Measurements from ENCODE around the gene TCF12.
"Not testable (repeated sequence)": the region's sequence is repeated elsewhere in the genome, so short reads cannot be mapped to it uniquely, and the experiment has no call there.

The TCF12 gene

GRCh38 chr15:56980473-56980872, 62.0 kb downstream of the TCF12 start:
- DNase-seq, result no peak

DNA sequence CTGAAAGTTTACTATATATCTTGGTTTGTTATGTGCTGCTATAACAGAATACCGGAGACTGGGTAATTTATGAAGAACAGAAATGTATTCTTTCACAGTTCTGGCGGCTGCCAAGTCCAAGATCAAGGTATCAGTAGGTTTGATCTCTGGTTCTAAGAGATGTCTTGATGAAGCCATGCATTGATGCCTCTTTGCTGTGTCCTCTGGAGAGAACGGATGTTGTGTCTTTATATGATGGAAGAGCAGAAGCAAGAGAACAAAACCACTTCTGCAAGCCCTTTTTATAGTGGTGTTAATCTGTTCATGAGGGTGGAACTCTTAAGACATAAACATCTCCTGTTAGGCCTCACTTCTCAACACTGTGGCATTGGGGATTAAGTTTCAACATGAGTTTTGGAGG, 62.7 kb downstream of the TCF12 start:
- DNase-seq, result no peak

DNA sequence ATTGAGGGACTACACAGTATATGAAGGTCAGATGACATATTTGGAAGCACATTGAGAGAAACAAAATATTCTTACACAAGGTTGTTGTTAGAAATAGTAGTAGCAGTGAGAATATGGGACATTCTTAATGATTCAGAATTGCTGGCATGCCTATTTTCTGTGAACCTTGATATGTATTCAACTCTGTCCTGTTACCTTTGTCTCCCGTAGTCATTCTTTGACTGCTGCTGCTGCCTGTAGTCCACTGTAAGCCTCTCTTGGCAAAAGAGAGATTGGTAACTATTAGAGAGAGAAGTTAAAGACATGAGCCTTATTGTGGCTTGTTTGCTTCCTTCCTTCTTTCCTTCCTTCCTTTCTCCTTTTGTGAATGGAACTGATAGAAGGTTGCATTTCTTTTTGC, 64.5 kb downstream of the TCF12 start:
- DNase-seq, result no peak

DNA sequence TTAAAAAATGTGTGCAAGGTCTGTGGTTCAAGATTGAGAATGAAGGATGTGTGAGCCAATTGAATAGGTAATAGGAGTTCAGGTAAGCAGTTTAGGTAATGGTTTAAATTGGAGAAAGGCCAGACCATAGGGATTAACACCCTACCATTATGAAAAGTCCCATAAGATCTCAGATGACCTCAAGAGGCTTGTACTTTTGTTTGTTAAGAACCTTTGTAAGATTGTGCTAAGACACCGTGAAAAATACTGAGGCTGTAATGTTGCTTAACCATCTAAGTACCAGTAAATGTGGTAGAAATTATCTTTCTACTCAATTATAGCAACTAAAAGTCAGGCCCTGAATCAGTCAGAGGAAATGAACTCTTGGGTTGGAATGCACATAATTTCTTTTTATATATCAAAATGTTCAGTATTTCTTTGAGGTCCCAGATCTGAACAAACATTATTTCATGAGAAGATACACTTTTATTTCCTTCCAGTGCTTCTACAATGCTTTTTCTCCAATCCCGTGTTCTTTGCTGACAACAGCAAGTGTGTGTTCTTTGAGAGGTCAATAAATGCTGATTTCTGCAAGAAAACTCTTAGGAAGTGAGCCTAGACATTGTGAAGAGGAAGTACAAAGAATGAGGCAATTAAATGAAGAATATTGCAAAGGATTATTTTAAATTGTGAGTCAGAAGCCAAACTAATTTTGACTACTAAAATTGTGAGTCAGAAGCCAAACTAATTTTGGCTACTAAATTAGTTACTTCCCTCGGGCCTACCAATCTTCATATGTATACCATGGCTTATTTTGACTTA, 66.4 kb downstream of the TCF12 start:
- peak; percentile 69 to 94 for DNase-seq

DNA sequence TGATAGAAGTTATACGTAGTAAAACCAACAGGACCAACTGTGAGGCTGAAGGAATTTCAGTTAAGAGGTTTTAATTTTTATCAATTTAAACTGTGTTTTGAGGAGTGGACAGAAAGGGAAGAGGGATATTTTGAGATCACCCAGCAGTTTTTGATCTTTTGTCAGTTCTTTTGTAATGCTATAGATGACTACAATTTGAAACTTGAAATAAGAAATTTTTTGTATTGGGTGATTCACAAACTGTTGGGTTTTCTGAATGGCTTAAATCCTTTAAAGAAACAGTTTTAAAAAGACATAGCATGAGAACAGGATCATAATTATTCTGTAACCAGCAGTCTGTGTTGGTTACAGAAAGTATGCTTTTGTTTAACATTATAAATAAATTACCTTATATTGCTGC, 67.4 kb downstream of the TCF12 start:
- DNase-seq, result peak; percentile 11 to 38

- DNase-seq, result no peak
Measured at GRCh38 chr15:56987286-56987685, 68.8 kb downstream of the TCF12 start.

- no peak for DNase-seq
Measured at GRCh38 chr15:56988219-56988618, 69.8 kb downstream of the TCF12 start.

GRCh38 chr15:56989411-56989924, 71.0 kb downstream of the TCF12 start:
- DNase-seq, result peak in 1 of 2 donors; percentile 13

DNA sequence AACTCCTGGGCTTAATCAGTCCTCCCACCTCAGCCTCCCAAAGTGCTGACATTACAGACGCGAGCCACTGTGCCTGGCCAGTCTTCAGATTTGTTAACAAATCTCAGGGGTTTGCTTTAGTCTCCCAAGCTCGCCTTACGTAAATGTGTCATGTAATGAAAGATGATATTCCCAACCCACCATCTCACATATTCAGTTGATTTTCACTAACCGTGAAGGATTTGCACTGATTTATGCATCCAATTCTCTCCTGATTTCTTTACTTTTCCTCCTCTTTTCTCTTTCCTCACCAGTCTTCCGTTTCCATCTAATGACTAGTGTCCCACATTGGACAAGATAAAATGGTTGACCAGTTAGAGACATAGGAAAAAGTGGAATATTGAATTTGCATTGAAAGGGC, 72.6 kb downstream of the TCF12 start:
- DNase-seq, result no peak

GRCh38 chr15:56992725-56993124, 74.3 kb downstream of the TCF12 start:
- peak; percentile 34 to 59 for DNase-seq

DNA sequence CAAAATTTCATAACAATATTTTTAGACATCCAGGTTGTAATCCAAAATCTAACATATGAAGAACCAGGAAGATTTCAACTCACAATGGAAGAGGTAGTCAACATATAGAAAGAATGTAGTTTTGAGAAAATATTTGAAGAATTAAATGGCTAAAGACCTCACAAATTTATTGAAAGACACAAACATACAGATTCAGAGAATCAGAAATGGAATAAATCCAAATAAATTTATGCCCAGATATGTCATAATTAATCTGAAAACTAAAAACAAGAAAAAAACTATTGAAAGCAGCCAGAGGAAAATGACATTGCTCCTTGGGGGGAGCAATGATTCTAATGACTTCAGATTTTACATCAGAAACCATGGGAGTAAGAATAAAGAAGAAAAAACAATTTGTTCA, 75.8 kb downstream of the TCF12 start:
- no peak for DNase-seq

- DNase-seq, result no peak
Measured at GRCh38 chr15:56996093-56996492, 77.6 kb downstream of the TCF12 start.

DNA sequence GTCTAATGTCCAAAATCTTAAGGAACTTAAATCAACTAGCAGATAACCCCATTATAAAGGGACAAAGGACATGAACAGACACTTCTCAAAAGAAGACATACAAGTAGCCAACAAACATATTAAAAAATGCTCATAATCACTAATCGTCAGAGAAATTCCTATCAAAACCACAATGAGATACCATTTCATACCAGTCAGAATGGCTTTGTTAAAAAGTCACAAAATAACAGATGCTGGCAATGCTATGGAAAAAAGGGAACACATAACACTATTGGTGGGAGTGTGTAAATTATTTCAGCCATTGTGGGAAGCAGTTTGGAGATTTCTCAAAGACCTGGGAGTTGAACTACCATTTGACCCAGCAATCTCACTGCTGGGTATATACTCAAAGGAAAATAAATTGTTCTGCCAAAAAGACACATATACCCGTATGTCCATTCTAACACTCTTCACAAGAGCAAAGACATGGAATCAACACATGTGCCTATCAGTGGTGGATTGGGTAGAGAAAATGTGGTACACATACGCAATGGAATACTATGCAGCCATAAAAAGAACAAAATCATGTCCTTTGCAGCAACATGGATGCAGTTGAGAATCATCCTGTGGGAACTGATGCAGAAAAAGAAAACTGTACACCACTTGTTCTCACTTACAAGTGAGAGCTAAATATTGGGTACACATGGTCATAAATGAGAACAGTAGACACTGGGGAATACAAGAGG, 78.5 kb downstream of the TCF12 start:
- DNase-seq, result no peak

- no peak for DNase-seq
Measured at GRCh38 chr15:57003418-57003817, 85.0 kb downstream of the TCF12 start.

GRCh38 chr15:57005244-57005643, 86.8 kb downstream of the TCF12 start:
- DNase-seq, result no peak

GRCh38 chr15:57007797-57008196, 89.4 kb downstream of the TCF12 start:
- DNase-seq, result not testable (repeated sequence)

- DNase-seq, result no peak
Measured at GRCh38 chr15:57010724-57011123, 92.3 kb downstream of the TCF12 start.

DNA sequence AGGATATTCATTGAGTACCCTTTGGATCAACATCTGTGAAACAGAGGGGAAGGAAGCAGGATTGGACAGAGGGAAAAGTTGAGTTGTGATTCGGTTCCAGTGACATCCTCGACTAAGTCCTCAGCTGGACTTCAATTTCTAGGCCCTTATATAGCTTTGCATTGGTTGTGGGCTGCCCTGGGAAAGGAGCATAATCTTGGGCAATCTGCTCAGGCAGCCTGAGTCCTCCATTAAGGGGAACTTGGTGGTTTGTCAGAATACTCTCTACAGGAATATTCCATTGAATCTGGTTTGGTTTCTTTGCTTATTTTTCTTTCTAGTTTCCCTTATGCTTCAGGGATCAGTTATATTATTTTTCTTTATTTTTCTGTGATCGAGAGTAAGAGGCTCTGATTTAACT, 94.1 kb downstream of the TCF12 start:
- DNase-seq, result peak; percentile 43 to 49

DNA sequence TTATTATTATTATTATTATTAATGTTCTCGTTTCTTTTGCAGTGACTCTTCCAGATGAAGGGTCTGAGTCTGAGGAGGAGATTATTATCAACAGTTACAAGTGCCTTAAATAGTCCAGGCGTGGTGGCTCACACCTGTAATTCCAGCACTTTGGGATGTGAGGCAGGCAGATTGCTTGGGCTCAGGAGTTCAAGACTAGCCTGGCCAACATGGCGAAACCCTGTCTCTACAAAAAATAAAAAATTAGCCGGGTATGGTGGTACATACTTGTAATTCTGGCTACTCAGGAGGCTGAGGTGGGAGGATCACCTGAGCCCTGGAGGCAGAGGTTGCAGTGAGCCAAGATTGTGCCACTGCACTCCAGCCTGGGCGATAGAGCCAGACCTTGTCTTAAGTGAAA, 96.5 kb downstream of the TCF12 start:
- not testable (repeated sequence) for DNase-seq

DNA sequence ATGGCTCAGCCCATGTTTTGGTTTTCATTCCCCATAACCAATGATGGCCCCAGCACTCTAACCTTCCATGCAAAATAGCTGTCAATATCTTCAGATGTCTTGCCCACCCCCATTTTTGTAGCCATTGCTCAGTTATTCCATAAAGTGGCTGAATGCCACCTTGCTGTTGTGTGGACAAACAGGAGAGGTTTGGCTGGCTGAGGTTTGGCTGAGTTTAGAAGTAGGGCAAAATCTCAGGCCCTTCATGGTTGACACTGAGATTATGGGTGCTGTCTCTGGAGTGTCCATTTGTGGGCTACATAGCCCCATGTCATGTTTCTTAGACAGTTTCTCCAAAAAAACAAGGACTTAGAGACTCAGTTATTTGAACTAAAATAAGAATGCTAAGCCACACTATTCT, 96.9 kb downstream of the TCF12 start:
- DNase-seq, result no peak

- no peak for DNase-seq
Measured at GRCh38 chr15:57015897-57016296, 97.5 kb downstream of the TCF12 start.

DNA sequence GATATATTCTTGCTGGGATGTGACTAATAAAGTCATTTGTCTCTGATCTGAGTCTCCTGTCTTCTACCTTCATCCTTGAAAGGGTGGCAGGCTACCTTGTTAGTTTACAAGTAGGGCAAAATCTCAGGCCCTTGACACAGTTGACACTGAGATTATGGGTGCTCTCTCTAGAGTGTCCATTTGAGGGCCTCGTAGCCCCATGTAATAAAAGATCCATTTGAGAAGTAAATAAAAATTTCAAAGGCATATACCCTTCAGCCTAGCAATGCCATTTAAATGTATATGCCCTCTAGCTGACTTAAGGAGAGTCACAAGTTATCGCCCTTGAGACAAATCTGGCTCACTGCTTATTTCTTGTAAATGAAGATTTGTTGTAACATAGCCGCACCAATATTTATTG, 98.6 kb downstream of the TCF12 start:
- DNase-seq, result peak; percentile 20 to 38

DNA sequence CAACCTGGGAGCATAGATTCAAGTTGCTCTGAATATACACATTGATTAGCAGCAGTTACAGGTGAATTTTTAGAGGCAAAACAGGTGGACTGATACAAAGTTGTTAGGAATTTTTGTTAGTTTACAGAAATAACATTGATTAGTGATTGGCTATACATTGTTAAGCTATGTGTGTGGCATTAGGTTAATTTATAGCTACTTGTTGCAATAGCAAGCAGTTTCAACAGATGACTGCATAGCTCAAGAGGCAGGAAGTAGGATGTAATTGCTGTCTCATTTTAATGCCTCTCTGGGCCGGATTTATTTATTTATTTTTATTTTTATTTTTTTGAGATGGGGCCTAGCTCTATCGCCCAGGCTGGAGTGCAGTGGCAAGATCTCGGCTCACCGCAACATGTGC, 99.7 kb downstream of the TCF12 start:
- no peak for DNase-seq
